Stimulated activated naive CD8-positive, alpha-beta T cell treated with anti-CD3 and anti-CD28 coated beads, Interleukin-15, Interleukin-2, amounts not matched to agents 100 ng/mL and 50 ng/mL, for 24 hours (primary cell): Measurements from ENCODE around the gene TMEM203.
A peak's percentile ranks its signal among the peaks of the same experiment; 100 is the strongest.

Experiments
- H3K27ac Mint-ChIP-seq: one replicate; pipeline ENCODE4 v1.8.0; 2021; ENCODE audit warnings: mild to moderate bottlenecking, mixed read lengths
- H3K27me3 Mint-ChIP-seq: one replicate; pipeline ENCODE4 v1.8.0; 2021; ENCODE audit warnings: mixed read lengths
- H3K36me3 Mint-ChIP-seq: one replicate; pipeline ENCODE4 v1.8.0; 2021; ENCODE audit warnings: low read depth, mixed read lengths
- H3K4me1 Mint-ChIP-seq: one replicate; pipeline ENCODE4 v1.8.0; 2021; ENCODE audit warnings: low read depth, mixed read lengths
- H3K4me3 Mint-ChIP-seq: one replicate; pipeline ENCODE4 v1.8.0; 2021; ENCODE audit warnings: mild to moderate bottlenecking, mixed read lengths
- H3K9me3 Mint-ChIP-seq: one replicate; pipeline ENCODE4 v1.8.0; 2021; ENCODE audit warnings: mixed read lengths

Gene TMEM203

DNA sequence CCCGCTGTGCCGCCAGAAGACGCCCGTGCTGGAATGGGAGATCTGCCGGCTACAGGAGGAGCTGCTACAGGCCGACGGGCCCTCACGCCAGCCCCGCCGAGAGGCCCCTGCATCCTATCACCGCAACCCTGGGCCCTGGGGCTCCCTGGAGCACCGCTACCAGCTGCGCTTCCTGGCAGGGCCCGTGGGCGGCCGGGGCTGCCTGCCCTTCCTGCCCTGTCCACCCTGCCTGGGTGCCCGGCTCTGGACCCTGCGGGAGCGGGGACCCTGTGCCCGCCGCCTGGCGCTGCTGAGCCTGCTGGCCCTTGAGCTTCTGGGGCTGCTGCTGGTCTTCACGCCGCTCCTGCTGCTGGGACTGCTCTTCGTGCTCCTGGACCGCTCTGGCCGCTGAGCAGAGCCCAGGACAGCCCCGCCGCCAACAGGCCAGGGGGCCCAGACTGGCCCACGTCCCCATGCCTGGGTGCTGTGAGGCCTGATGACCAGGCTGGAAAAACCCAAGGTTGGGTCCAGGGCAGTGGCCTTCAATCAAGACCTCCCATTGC is 12.8 kb upstream of the TMEM203 start:
- H3K4me3 Mint-ChIP-seq = no peak overlapping the region
- no peaks in the 10 kb centered on the region for H3K9me3 Mint-ChIP-seq
- H3K4me1 Mint-ChIP-seq = no peaks in the 10 kb centered on the region
- no peaks in the 10 kb centered on the region for H3K27me3 Mint-ChIP-seq
- no peak overlapping the region for H3K27ac Mint-ChIP-seq
- H3K36me3 Mint-ChIP-seq = no peaks in the 10 kb centered on the region

DNA sequence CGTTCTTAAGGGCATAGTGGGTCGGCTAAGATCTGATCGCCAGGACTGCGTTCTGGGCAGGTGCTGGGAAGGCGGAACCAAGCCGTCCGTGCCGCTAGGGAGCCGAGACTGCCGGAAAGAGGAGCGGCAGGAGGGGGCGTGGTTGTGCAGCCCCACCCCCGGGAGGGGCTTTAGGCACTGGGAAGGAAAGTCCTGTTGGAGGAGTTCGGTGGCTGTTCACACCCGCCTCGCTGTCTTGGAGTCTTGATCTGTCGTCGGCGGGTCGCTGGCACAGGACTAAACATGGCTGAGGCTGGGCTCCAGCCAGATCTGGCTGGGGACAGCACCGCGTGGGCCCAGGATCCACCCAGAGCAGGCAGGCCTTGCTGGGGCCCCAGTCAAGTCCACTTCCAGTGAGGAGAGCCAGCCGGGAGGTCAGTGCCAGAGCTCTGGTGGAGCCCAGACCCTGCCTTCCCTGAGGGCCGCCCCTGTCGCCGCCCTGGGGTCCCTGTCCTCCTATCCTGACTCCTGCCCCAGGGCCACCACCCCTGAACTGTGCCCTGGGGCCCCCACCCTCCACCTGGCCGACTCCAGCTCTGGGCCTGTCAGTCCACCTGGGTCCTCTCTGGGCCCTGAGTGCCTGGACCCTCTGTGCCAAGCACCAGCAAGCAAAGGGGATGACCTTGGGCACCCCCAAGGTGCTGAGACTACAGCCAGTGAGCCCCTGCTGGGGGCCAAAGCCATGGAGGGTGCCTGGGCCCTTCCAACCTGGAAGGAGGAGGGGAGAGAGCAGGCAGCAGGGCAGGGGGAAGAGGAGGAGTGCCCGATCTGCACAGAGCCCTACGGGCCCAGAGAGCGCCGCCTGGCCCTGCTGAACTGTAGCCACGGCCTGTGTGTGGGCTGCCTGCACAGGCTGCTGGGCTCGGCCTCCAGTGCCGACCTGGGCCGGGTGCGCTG is 12.1 kb upstream of the TMEM203 start:
- Mint-ChIP-seq H3K27me3 (no peaks in the 10 kb centered on the region), H3K36me3 (peaks cover 4% of the 10 kb centered on the region), H3K4me1 (no peaks in the 10 kb centered on the region), H3K4me3 (no peak overlapping the region), H3K27ac (no peak overlapping the region), H3K9me3 (no peaks in the 10 kb centered on the region)

DNA sequence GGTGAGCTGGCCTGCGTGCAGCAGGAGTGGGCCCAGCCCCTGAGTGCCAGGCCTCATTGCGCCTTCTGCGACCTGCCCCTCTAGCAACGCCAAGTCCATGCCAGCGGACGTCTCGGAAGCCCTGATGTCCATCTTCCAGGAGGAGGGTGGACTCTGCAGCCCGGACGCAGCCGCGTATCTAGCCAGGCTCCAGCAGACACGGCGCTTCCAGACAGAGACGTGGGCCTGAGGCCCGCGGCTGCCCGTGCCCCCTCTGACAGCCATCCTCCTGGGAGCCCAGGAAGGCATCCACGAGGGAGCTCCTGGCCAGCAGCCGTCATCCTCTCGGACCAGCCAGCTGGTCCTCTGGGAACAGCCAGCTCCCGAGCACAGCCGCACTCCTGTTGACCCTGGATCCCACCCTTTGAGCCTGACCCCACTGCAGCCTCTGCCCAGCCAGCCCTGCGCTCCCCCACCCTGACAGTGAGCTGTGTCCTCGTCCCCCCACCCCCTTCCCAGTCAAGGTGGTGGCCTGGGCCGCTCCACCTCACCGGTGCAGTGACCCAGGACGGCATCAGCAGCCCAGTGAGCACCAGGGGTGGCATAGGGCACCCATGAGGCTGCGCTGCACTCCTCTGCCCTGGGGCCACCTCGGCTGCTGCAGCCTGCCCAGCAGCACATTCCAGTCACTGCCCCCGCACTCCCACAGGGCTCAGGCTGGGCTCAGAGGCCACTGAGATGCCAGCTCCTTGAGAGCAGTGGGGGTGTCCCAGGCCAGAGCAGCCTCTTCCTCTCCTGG is 10.9 kb upstream of the TMEM203 start:
- Mint-ChIP-seq H3K9me3 (no peaks in the 10 kb centered on the region), H3K4me1 (no peaks in the 10 kb centered on the region), H3K4me3 (no peak overlapping the region), H3K27ac (no peak overlapping the region), H3K27me3 (no peaks in the 10 kb centered on the region), H3K36me3 (peaks cover 4% of the 10 kb centered on the region)

DNA sequence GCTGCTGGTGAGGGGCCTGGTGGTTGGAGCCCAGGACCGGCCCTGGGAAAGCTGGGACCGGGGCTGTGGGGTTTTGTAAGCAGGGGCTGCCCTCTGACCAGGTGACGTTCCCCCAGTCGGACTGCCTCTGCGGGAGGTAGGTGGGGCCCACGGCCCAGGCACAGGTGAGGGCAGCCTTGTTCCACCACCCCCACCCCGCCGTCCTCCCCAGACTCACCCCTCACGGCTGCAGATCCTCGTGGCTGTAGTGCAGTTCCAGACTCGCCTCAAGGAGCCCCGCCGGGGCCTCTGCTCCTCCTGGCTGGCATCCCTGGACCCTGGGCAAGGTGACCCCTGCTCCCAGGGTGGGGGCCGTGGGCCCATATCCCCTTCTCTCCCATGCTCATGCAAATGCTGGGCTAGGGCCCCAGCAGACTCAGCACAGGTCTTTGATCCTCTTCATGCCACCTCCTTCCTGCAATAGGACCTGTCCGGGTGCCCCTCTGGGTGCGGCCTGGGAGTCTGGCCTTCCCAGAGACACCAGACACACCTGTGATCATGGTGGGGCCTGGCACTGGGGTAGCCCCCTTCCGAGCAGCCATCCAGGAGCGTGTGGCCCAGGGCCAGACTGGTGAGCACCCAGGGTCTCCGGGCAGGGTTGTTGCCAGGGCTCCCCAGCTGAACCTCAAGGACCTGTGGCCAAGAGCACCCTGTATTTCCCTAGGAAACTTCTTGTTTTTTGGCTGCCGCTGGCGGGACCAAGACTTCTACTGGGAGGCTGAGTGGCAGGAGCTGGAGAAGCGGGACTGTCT is 9.9 kb upstream of the TMEM203 start:
- no peaks in the 10 kb centered on the region for H3K9me3 Mint-ChIP-seq
- H3K27ac Mint-ChIP-seq = no peak overlapping the region

DNA sequence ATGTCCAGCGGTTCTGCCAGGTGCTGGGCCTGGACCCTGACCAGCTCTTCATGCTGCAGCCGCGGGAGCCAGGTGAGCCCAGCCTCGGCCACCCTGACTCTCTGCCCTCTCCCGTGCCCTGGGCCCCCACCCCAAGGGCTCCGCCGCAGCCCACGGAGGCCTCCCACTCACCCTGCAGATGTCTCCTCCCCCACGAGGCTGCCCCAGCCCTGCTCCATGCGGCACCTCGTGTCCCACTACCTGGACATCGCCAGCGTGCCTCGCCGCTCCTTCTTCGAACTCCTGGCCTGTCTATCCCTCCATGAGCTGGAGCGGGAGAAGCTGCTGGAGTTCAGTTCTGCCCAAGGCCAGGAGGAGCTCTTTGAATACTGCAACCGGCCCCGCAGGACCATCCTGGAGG is 9.2 kb upstream of the TMEM203 start:
- H3K9me3 Mint-ChIP-seq = no peaks in the 10 kb centered on the region
- no peak overlapping the region for H3K27ac Mint-ChIP-seq
- no peak overlapping the region for H3K4me3 Mint-ChIP-seq
- H3K36me3 Mint-ChIP-seq = peaks cover 4% of the 10 kb centered on the region
- no peaks in the 10 kb centered on the region for H3K27me3 Mint-ChIP-seq
- no peaks in the 10 kb centered on the region for H3K4me1 Mint-ChIP-seq

More for the DNA sequence above, 9.9 kb upstream of the TMEM203 start:
- no peaks in the 10 kb centered on the region for H3K27me3 Mint-ChIP-seq
- H3K36me3 Mint-ChIP-seq = peaks cover 4% of the 10 kb centered on the region
- no peak overlapping the region for H3K4me3 Mint-ChIP-seq
- H3K4me1 Mint-ChIP-seq = no peaks in the 10 kb centered on the region

DNA sequence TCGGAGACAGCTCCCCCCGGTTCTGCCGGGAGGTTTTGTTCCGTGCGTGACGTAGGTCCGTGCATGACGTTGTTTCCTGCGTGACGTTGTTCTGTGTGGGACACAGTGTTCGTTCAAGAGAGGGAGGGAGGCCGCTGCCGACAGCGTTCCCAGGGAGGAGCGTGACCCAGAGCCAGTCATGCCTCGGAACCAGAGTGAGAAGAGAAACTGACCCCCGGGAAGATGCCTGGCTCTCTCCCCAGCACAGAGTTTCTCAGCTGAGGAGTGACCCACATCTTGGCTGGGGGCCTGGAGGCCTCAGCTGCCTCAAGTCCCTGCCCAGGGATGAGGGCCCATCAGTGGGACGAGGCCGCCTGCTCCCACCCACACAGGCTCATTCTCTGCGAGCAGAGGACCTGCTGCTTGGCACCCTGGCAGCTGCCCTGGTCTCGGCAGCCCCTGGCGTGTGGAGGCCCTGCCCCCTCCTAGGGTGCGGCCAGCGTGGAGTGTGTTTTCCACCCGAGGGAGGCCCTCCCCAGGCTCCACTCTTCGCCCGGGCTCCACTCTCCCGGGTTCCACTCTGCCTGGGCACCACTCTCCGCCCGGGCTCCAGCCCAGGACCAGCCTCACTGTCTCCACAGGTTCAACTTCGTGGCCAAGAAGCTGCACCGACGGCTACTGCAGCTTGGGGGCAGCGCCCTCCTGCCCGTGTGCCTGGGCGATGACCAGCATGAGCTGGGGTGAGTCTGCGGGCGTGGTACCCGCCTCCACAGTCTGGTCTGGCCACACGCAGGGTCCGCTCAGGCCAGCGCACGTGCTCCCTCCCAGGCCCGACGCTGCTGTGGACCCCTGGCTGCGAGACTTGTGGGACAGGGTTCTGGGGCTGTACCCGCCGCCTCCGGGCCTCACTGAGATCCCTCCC is 8.0 kb upstream of the TMEM203 start:
- H3K4me3 Mint-ChIP-seq = no peak overlapping the region
- no peaks in the 10 kb centered on the region for H3K27me3 Mint-ChIP-seq
- H3K36me3 Mint-ChIP-seq = peaks cover 13% of the 10 kb centered on the region
- no peak overlapping the region for H3K27ac Mint-ChIP-seq
- H3K4me1 Mint-ChIP-seq = no peaks in the 10 kb centered on the region
- H3K9me3 Mint-ChIP-seq = no peaks in the 10 kb centered on the region

DNA sequence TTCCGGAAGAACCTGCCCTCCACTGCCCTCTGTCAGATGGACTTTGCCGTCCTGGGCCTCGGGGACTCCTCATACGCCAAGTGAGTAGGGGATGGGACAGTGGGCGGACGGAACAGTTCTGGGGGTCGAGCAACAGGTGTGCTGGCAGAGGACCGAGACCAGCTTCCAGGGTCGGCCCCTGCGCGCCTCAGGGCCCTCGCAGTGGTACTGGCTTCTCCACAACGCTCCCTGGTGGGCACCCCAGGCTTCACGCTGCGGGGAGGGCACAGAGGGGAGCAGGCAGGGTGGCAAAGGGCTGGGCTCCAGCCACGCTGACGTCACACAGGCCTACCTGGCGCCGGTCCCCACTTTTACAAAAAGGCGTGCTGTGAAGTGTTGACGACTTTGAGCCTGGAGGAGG is 7.1 kb upstream of the TMEM203 start:
- Mint-ChIP-seq H3K27ac (no peak overlapping the region), H3K4me3 (no peak overlapping the region), H3K4me1 (peaks cover 2% of the 10 kb centered on the region), H3K36me3 (peaks cover 17% of the 10 kb centered on the region), H3K27me3 (no peaks in the 10 kb centered on the region), H3K9me3 (no peaks in the 10 kb centered on the region)

DNA sequence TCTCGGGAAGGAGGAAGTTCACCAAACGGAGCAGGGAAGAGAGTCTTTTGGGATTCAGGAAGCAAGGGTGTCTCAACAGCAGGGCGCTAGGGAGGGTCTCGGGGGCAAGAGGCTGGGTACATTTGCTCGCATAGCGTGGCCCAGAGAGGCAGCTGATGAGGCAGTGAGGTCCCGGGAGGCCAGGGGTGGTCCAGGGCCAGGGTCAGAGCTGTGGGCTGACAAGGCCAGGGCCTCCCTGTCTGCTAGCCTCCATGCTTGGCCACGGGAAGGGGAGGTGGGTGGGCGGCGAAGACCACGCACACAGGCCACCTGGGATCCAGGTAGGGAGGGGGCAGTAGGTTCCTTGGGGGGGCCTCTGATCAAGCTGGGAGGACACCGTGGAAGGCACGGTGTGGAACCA is 6.1 kb upstream of the TMEM203 start:
- H3K4me1 Mint-ChIP-seq = peaks cover 12% of the 10 kb centered on the region
- peaks cover 27% of the 10 kb centered on the region for H3K36me3 Mint-ChIP-seq
- no peaks in the 10 kb centered on the region for H3K9me3 Mint-ChIP-seq
- no peak overlapping the region for H3K4me3 Mint-ChIP-seq
- H3K27ac Mint-ChIP-seq = no peak overlapping the region
- H3K27me3 Mint-ChIP-seq = no peaks in the 10 kb centered on the region

DNA sequence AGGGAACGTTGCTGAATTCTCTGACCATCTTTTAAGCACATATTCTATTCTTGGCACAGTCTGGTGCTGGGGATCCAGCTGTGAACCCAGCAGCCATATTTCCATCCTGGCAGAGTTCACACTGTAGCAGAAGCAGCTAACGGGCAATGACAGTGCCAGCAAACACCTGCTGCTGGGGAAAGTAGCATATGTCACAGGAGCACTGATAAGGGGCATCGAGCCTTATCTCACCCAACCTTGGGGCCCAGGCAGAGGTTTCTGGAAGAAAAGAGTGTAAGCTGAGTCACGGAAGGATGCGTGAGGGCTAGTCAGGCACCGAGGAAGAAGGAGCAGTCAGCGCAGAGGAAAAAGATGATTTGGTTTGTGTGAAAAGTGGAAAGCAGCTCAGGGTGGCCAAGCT is 1.2 kb upstream of the TMEM203 start:
- no peaks in the 10 kb centered on the region for H3K9me3 Mint-ChIP-seq
- H3K4me3 Mint-ChIP-seq = peak overlapping the region; percentile 93
- peak overlapping the region; percentile 93 for H3K27ac Mint-ChIP-seq
- peaks cover 44% of the 10 kb centered on the region for H3K4me1 Mint-ChIP-seq
- no peaks in the 10 kb centered on the region for H3K27me3 Mint-ChIP-seq
- peaks cover 26% of the 10 kb centered on the region for H3K36me3 Mint-ChIP-seq

DNA sequence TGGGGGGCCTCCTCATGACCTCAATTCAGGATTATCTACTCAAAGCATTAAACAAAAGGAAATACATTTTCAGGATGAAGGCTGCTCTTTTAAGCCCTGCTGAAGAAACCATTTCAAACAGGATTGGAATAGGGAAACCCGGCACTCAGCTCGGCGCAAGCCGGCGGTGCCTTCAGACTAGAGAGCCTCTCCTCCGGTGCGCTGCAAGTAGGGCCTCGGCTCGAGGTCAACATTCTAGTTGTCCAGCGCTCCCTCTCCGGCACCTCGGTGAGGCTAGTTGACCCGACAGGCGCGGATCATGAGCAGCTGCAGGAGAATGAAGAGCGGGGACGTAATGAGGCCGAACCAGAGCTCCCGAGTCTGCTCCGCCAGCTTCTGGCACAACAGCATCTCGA is 720 bp downstream of the TMEM203 start:
- H3K27ac Mint-ChIP-seq = peak overlapping the region; percentile 94
- peak overlapping the region; percentile 93 for H3K4me3 Mint-ChIP-seq
- H3K36me3 Mint-ChIP-seq = peaks cover 26% of the 10 kb centered on the region
- no peaks in the 10 kb centered on the region for H3K27me3 Mint-ChIP-seq
- no peaks in the 10 kb centered on the region for H3K9me3 Mint-ChIP-seq
- H3K4me1 Mint-ChIP-seq = peaks cover 48% of the 10 kb centered on the region

DNA sequence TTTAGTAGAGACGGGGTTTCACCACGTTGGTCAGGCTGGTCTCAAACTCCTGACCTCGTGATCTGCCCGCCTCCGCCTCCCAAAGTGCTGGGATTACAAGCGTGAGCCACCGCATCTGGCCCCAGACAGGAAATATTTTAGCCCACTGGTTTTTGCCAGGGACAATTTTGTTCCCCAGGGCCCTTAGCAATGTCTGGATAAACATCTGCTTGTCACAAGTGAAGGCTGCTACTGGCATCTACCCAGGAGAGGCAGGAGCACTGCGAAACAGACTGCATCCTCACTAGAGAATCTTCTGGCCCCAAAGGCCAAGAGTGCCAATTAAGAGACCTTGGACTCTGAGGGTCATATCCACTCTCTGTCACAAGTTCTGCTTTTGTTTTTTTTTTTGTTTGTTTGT is 2.5 kb downstream of the TMEM203 start:
- Mint-ChIP-seq H3K27me3 (no peaks in the 10 kb centered on the region), H3K4me1 (peaks cover 55% of the 10 kb centered on the region), H3K4me3 (no peak overlapping the region), H3K27ac (no peak overlapping the region), H3K9me3 (no peaks in the 10 kb centered on the region), H3K36me3 (peaks cover 16% of the 10 kb centered on the region)

DNA sequence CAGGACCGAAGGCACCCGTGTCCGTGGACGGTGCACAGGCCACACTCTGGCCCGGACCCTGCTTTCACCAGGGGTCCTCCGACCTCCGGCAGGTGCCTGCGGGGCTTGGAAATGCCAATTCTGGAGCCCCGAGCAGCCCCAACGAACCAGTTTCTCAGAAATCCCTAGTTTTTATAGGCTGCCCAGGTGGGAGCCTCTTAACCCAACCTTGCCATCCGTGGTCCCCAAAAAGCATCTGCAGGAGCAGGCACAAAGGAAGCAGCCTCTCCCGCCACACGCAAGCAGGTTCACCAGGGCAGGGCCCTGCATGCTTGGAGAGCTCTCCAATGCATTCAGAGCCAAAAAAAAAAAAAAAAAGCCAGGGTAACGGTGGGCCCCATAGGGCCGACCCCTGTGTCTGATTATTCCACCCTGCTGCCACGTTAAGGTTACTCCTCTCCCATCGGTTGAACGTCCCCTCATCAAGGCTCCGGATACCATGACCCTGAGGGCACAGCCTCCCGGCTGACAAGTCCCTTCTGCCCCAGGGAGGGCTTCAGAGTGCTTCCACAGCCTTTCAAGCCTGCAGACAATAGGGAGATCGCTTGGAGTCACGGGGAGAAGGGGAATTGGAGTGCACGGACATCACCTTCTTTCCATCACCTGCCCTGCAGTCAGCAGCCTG is 4.1 kb downstream of the TMEM203 start:
- Mint-ChIP-seq H3K4me1 (peaks cover 41% of the 10 kb centered on the region), H3K4me3 (peak overlapping the region; percentile 84), H3K27ac (peak overlapping the region; percentile 63), H3K36me3 (peaks cover 1% of the 10 kb centered on the region), H3K9me3 (no peaks in the 10 kb centered on the region), H3K27me3 (no peaks in the 10 kb centered on the region)

DNA sequence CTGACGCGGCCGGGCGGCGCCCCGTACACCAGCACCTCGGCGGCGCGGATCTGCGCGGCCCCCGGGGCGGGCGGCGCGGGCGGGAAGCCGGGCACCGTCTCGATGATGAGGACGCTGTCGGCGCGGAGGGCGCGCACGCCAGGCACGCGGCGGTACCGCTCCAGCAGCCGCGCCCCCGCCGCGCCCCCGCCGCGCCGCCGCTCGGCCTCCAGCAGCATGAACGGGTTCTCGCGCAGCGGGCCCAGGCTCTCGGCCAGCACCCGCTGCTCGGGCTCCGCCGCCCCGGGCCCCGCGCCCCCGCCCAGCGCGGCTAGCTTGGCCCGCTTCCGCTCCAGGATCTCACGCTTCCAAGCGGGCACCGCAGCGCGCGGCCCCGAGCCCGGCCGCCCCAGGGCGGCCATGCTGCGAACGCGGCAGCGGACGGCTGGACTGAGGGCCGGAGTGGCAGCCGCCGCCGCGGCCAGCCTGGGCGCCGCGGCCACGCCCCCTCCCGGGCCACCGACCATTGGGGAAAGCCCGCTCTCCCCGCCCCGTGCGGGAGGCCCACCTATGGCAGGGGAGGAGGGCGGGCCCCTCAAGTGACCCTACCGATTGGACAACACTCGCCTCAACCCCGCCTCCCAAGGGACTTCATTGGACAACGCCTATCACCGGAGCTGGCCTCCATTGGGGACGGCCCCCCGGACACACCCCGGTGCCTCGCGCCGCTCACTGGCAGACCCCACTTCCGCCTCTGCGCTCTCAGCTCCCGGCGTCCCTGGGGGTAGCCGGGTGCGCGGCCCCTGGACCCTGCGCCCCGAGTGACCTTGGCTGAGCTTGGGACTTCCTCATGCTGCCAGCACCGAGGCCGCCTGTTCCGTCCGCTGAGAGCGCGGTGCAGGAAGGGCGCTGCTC is 4.9 kb downstream of the TMEM203 start, which contains the start of gene TPRN:
TSS of gene TPRN (minus strand) at position 431 of the 894 bp plus-strand sequence. CDS start at position 401, 30 bp downstream.
- H3K36me3 Mint-ChIP-seq = no peaks in the 10 kb centered on the region
- peak within 1 kb of the TSS; percentile 84 for H3K4me3 Mint-ChIP-seq
- H3K4me1 Mint-ChIP-seq = peaks cover 36% of the 10 kb centered on the region
- H3K27me3 Mint-ChIP-seq = no peaks in the 10 kb centered on the region
- peak within 1 kb of the TSS; percentile 63 for H3K27ac Mint-ChIP-seq
- no peaks in the 10 kb centered on the region for H3K9me3 Mint-ChIP-seq
